OCI-LY3 (cell line): ENCODE measurements around the gene EDEM3.

Experiments
- CTCF ChIP-seq: fragments of 200-600, 300-600 bp; sonication (generic); IDR thresholded peaks from 2 replicates; pipeline ENCODE4 v1.5.1; 2014; ENCODE audit warnings: antibody characterized with exemption, low read length, low read depth
- EZH2phosphoT487 ChIP-seq: fragments of 200-600 bp; shearing (Covaris generic); IDR thresholded peaks from 2 replicates; pipeline ENCODE4 v1.6.1; 2018; ENCODE audit warnings: antibody characterized with exemption, mixed run types, low read depth

- TF ChIP-seq CTCF (no peak), EZH2phosphoT487 (no peak)
These were observed 52.8 kb downstream of the EDEM3 start for GRCh38 chr1:184701816-184702215.
